K562 (cell line): ENCODE results near the gene SLC35B4.

Experiments
- AFF4 ChIP-seq: sonication (generic); formaldehyde crosslinking; IDR thresholded peaks from 2 replicates; pipeline ENCODE4 v1.8.0; 2023; ENCODE audit warnings: mild to moderate bottlenecking, missing genetic modification reagents
- ESRRA ChIP-seq: fragments of 450-650 bp; IDR thresholded peaks from 2 replicates; pipeline ENCODE4 v1.6.1; 2014; ENCODE audit warnings: low read depth, mild to moderate bottlenecking, moderate library complexity, borderline replicate concordance
- EZH2 ChIP-seq: IDR thresholded peaks from 2 replicates; pipeline ENCODE4 v1.6.1; 2012; ENCODE audit warnings: low read depth, mild to moderate bottlenecking, inconsistent platforms, low read length, borderline replicate concordance
- HNRNPL ChIP-seq: fragments of 200-400 bp; formaldehyde crosslinking; IDR thresholded peaks from 2 replicates; pipeline ENCODE4 v1.6.1; 2017; ENCODE audit warnings: low read depth, mild to moderate bottlenecking, low read length
- POLR2AphosphoS5 ChIP-seq: IDR thresholded peaks from 2 replicates; pipeline ENCODE4 v1.6.1; 2011; ENCODE audit warnings: mild to moderate bottlenecking, low read depth, low read length, moderate library complexity; ENCODE audit not compliant: control insufficient read depth, insufficient read depth
- RFX5 ChIP-seq: IDR thresholded peaks from 2 replicates; pipeline ENCODE4 v1.6.1; 2011; ENCODE audit warnings: low read depth, mild to moderate bottlenecking, improper control_type of control experiment, low read length
- U2AF1 ChIP-seq: fragments of 200-400 bp; formaldehyde crosslinking; optimal IDR thresholded peaks from 2 replicates; pipeline ENCODE3; 2017; ENCODE audit warnings: mild to moderate bottlenecking, low read depth, low read length, moderate library complexity
- ZNF740 ChIP-seq, 3 experiments: fragments of 200-800 bp in 1 of 3; sonication (Bioruptor generic) in 1 of 3; sonication (generic) in 1 of 3; formaldehyde crosslinking in 1 of 3; IDR thresholded peaks; 2 replicates each; pipeline versions ENCODE4 v1.6.1 to v1.8.0; 2016 to 2022; ENCODE audit warnings: mild to moderate bottlenecking in 2 of 3, missing compliant biosample characterization in 2 of 3, missing genetic modification characterization in 2 of 3, missing genetic modification reagents in 1 of 3
- TF ChIP-seq, protein P1 (sequence below), 2 experiments: fragments of 150-350 bp in 1 of 2; IDR thresholded peaks; 2 replicates each; pipeline ENCODE4 v1.6.1; 2012 to 2016; ENCODE audit warnings: low read depth in 2 of 2, low read length in 2 of 2, mild to moderate bottlenecking in 1 of 2, moderate library complexity in 1 of 2

- no peak for TF ChIP-seq EZH2
- TF ChIP-seq RFX5, result no peak
- TF ChIP-seq U2AF1, result no peak
- no peak for TF ChIP-seq AFF4
- TF ChIP-seq ZNF740 (CRISPR knock-in tag; IDR thresholded peaks at IDR 0.05), result no peak
- no peak for TF ChIP-seq ZNF740 (tag; IDR thresholded peaks at IDR 0.05)
- no peak for TF ChIP-seq POLR2AphosphoS5
- no peak for TF ChIP-seq ESRRA
- TF ChIP-seq, protein P1, sequence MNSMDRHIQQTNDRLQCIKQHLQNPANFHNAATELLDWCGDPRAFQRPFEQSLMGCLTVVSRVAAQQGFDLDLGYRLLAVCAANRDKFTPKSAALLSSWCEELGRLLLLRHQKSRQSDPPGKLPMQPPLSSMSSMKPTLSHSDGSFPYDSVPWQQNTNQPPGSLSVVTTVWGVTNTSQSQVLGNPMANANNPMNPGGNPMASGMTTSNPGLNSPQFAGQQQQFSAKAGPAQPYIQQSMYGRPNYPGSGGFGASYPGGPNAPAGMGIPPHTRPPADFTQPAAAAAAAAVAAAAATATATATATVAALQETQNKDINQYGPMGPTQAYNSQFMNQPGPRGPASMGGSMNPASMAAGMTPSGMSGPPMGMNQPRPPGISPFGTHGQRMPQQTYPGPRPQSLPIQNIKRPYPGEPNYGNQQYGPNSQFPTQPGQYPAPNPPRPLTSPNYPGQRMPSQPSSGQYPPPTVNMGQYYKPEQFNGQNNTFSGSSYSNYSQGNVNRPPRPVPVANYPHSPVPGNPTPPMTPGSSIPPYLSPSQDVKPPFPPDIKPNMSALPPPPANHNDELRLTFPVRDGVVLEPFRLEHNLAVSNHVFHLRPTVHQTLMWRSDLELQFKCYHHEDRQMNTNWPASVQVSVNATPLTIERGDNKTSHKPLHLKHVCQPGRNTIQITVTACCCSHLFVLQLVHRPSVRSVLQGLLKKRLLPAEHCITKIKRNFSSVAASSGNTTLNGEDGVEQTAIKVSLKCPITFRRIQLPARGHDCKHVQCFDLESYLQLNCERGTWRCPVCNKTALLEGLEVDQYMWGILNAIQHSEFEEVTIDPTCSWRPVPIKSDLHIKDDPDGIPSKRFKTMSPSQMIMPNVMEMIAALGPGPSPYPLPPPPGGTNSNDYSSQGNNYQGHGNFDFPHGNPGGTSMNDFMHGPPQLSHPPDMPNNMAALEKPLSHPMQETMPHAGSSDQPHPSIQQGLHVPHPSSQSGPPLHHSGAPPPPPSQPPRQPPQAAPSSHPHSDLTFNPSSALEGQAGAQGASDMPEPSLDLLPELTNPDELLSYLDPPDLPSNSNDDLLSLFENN (IDR thresholded peaks at IDR 0.05; ENCODE audit: low read depth in 2 of 2, low read length in 2 of 2), result no peak
- TF ChIP-seq HNRNPL, result no peak
Observed at GRCh38 chr7:134329614-134330346, 13.1 kb upstream of the SLC35B4 start.
